WERI-Rb-1 (cell line): ENCODE data around the gene ASB18.
A peak's percentile ranks its signal among the peaks of the same experiment; 100 is the strongest.
"Not testable (repeated sequence)": the region's sequence is repeated elsewhere in the genome, so short reads cannot be mapped to it uniquely, and the experiment has no call there.

ENCODE experiments used
- DNase-seq: peaks from one replicate; pipeline ENCODE4 v3.0.0-alpha.2; 2020
- H3K27ac ChIP-seq: fragments of 250-450 bp; sonication (Bioruptor Pico); 2 replicates; pipeline ENCODE4 v1.5.1; 2020; ENCODE audit warnings: mild to moderate bottlenecking, moderate library complexity
- H3K27me3 ChIP-seq: fragments of 250-450 bp; sonication (Bioruptor Pico); 2 replicates; pipeline ENCODE4 v1.5.1; 2021; ENCODE audit warnings: mild to moderate bottlenecking, low read depth, moderate library complexity; ENCODE audit not compliant: insufficient read depth, severe bottlenecking
- H3K36me3 ChIP-seq: fragments of 250-450 bp; sonication (Bioruptor Pico); 2 replicates; pipeline ENCODE4 v1.5.1; 2020; ENCODE audit warnings: mild to moderate bottlenecking, moderate library complexity
- H3K4me3 ChIP-seq: 2 replicates; pipeline ENCODE4 v1.5.1; 2011; ENCODE audit warnings: low read depth, mild to moderate bottlenecking, control low read depth, low read length
- H3K9me3 ChIP-seq: fragments of 250-450 bp; sonication (Bioruptor Pico); 2 replicates; pipeline ENCODE4 v1.5.1; 2021; ENCODE audit warnings: mild to moderate bottlenecking, moderate library complexity; ENCODE audit not compliant: severe bottlenecking
- TF ChIP-seq, protein P1 (sequence below): IDR thresholded peaks from 2 replicates; pipeline ENCODE4 v1.5.1; 2011; ENCODE audit warnings: low read depth, mild to moderate bottlenecking, control low read depth, inconsistent platforms, low read length

ASB18 gene

DNA sequence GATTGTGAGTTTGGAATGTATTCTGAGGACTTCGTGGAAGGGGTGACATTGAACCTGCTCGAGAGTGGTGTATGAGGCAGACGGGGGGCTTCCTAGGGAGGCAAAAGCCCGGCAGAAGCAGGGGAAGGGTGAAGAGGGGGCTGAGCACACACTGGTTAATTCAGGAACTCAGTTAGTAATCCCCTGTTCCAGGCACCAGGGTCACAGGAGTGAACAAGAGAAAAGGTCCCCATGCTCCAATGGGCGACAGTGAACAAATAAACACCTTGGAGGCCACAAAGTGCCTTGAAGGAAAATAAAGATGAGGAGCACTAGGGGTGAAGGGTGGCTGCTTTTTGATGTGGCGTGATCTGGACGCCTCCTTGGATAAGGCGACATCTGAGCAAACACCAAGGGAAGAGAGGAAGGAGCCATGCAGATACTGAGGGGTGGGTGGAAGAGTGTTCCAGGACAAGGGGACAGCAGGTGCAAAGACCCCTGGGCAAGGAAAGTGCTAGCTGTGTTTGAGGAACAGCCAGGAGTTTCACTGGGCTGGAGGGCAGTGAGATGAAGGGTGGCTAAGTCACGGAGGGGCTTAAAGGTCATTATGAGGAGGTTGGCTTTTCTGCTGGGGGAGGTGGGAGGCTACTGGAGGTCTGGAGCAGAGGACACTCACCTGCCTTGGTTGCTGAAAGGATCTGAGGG, 26.7 kb upstream of the ASB18 start:
- DNase-seq, result no peak
- H3K27me3 ChIP-seq, result peaks cover 85% of the 10 kb centered on the region
- no peak overlapping the region for H3K27ac ChIP-seq
- TF ChIP-seq, protein P1, sequence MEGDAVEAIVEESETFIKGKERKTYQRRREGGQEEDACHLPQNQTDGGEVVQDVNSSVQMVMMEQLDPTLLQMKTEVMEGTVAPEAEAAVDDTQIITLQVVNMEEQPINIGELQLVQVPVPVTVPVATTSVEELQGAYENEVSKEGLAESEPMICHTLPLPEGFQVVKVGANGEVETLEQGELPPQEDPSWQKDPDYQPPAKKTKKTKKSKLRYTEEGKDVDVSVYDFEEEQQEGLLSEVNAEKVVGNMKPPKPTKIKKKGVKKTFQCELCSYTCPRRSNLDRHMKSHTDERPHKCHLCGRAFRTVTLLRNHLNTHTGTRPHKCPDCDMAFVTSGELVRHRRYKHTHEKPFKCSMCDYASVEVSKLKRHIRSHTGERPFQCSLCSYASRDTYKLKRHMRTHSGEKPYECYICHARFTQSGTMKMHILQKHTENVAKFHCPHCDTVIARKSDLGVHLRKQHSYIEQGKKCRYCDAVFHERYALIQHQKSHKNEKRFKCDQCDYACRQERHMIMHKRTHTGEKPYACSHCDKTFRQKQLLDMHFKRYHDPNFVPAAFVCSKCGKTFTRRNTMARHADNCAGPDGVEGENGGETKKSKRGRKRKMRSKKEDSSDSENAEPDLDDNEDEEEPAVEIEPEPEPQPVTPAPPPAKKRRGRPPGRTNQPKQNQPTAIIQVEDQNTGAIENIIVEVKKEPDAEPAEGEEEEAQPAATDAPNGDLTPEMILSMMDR, result no peak
- H3K36me3 ChIP-seq, result no peaks in the 10 kb centered on the region
- no peak overlapping the region for H3K4me3 ChIP-seq
- H3K9me3 ChIP-seq, result no peaks in the 10 kb centered on the region

GRCh38 chr2:236289766-236290462, 25.7 kb upstream of the ASB18 start:
- H3K36me3 ChIP-seq, result no peaks in the 10 kb centered on the region
- peaks cover 84% of the 10 kb centered on the region for H3K27me3 ChIP-seq
- no peaks in the 10 kb centered on the region for H3K9me3 ChIP-seq
- TF ChIP-seq, protein P1, result no peak
- H3K27ac ChIP-seq, result no peak overlapping the region
- no peak overlapping the region for H3K4me3 ChIP-seq
- no peak for DNase-seq

- H3K9me3 ChIP-seq, H3K36me3 ChIP-seq: not testable (repeated sequence)
- peaks cover 80% of the 10 kb centered on the region for H3K27me3 ChIP-seq
Observed at GRCh38 chr2:236288373-236288772, 24.2 kb upstream of the ASB18 start.

GRCh38 chr2:236287656-236288055, 23.4 kb upstream of the ASB18 start:
- no peaks in the 10 kb centered on the region for H3K36me3 ChIP-seq
- H3K9me3 ChIP-seq, result no peaks in the 10 kb centered on the region
- no peak overlapping the region for H3K4me3 ChIP-seq
- peaks cover 74% of the 10 kb centered on the region for H3K27me3 ChIP-seq
- DNase-seq, result no peak
- no peak overlapping the region for H3K27ac ChIP-seq
- TF ChIP-seq, protein P1, result no peak

More at GRCh38 chr2:236288373-236288772, 24.2 kb upstream of the ASB18 start:
- not testable (repeated sequence) for H3K27ac ChIP-seq, H3K4me3 ChIP-seq, DNase-seq

DNA sequence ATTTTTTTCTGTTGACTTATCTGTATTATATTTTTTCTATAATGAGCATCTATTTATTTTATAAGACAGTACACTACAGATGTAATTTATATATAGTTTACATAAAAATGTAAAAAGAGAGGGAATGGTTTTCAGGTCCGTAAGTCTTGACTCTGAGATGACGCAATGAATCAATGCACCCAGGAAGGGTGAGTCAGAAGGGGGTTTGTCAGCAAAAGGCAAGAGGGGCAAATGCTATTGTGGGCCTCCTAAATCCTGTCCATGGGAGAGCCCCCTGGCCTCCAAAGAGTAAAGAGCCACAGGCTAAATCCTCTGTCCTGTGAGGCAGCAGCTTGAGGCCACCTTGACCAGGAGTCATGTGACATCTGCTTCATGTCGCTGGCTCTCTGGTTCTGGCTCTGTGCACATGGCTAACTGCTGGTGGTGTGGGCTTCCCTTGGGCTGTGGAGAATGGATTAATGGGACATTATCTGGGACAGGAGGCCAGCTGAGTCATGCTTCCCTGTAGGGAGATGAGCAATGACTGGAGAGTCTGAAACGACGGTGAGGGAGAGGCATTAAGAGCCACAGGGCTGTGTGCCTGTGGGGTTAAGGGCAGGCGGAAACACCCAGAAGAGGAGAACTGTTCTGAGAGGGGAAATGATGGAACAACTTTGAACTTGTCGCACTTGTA, 22.8 kb upstream of the ASB18 start:
- Histone ChIP-seq H3K9me3 (no peaks in the 10 kb centered on the region), H3K36me3 (no peaks in the 10 kb centered on the region), H3K4me3 (no peak overlapping the region), H3K27ac (no peak overlapping the region), H3K27me3 (peaks cover 69% of the 10 kb centered on the region)
- DNase-seq, result peak; percentile 16
- TF ChIP-seq, protein P1, result no peak

- no peak for DNase-seq
- peaks cover 48% of the 10 kb centered on the region for H3K27me3 ChIP-seq
- no peaks in the 10 kb centered on the region for H3K36me3 ChIP-seq
- no peaks in the 10 kb centered on the region for H3K9me3 ChIP-seq
- TF ChIP-seq, protein P1, result no peak
- no peak overlapping the region for H3K4me3 ChIP-seq
- H3K27ac ChIP-seq, result no peak overlapping the region
Observed at GRCh38 chr2:236284208-236284607, 20.0 kb upstream of the ASB18 start.
